ENCODE data around the gene FUOM.

DNA sequence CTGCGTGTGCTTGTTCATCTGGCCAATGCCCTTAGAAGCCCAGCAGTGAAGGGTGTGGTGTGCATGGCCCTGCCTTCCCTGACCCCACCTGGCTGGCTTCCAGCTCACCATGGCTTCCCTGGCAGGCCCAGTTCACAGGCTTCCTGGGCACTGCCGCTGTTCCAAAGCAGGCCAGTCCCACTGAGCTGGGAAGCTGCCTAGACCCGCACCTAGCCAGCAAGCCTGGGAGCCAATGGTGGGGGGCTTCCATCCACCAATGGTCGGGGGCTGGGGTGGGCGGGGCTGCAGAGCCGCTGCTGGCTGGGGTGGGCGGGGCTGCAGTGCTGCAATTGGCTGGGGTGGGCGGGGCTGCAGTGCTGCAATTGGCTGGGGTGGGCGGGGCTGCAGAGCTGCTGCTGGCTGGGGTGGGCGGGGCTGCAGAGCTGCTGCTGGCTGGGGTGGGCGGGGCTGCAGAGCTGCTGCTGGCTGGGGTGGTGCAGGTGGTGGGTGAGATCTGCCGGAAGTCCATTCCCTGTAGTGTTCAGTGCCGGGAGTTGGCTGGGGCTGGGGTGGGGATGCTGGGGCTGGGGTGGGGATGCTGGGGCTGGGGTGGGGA lies 33.5 kb downstream of the FUOM start:
- TF ChIP-seq, protein P1, sequence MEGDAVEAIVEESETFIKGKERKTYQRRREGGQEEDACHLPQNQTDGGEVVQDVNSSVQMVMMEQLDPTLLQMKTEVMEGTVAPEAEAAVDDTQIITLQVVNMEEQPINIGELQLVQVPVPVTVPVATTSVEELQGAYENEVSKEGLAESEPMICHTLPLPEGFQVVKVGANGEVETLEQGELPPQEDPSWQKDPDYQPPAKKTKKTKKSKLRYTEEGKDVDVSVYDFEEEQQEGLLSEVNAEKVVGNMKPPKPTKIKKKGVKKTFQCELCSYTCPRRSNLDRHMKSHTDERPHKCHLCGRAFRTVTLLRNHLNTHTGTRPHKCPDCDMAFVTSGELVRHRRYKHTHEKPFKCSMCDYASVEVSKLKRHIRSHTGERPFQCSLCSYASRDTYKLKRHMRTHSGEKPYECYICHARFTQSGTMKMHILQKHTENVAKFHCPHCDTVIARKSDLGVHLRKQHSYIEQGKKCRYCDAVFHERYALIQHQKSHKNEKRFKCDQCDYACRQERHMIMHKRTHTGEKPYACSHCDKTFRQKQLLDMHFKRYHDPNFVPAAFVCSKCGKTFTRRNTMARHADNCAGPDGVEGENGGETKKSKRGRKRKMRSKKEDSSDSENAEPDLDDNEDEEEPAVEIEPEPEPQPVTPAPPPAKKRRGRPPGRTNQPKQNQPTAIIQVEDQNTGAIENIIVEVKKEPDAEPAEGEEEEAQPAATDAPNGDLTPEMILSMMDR (conservative IDR thresholded peaks at IDR 0.05; ENCODE audit: low read length) = no peak
- no peak for TF ChIP-seq EZH2phosphoT487 (IDR thresholded peaks at IDR 0.05; ENCODE audit: borderline replicate concordance, low read depth, low read length)

Measured in OCI-LY7 (cell line).